H1 (cell line): ENCODE measurements around the gene DYNC2H1.

Source experiments
- BACH1 ChIP-seq: IDR thresholded peaks from 2 replicates; pipeline ENCODE4 v1.6.1; 2012; ENCODE audit warnings: low read length, improper control_type of control experiment
- CREB1 ChIP-seq: IDR thresholded peaks from 2 replicates; pipeline ENCODE4 v1.6.1; 2012; ENCODE audit warnings: inconsistent platforms
- FOSL1 ChIP-seq: IDR thresholded peaks from 2 replicates; pipeline ENCODE4 v1.6.1; 2011; ENCODE audit warnings: mild to moderate bottlenecking, low read depth, low read length, moderate library complexity; ENCODE audit not compliant: insufficient read depth
- JUN ChIP-seq: IDR thresholded peaks from 2 replicates; pipeline ENCODE4 v1.6.1; 2011; ENCODE audit warnings: low read depth, mild to moderate bottlenecking, improper control_type of control experiment, low read length
- KDM1A ChIP-seq: fragments of 200-600, 300-600 bp; sonication (generic); IDR thresholded peaks from 2 replicates; pipeline ENCODE4 v1.7.1; 2016; ENCODE audit warnings: mild to moderate bottlenecking, low read length, borderline replicate concordance
- MAFK ChIP-seq: IDR thresholded peaks from 2 replicates; pipeline ENCODE4 v1.6.1; 2012; ENCODE audit warnings: low read depth, mild to moderate bottlenecking, improper control_type of control experiment, low read length
- POLR2A ChIP-seq, 2 experiments: IDR thresholded peaks; 1 replicate in 1 of 2; 2 replicates in 1 of 2; pipeline ENCODE4 v1.6.1; 2011; ENCODE audit warnings: low read depth in 2 of 2, low read length in 2 of 2, mild to moderate bottlenecking in 2 of 2; ENCODE audit errors: control extremely low read depth in 1 of 2
- POLR2AphosphoS5 ChIP-seq: IDR thresholded peaks from 2 replicates; pipeline ENCODE4 v1.6.1; 2011; ENCODE audit warnings: low read depth, low read length
- RAD21 ChIP-seq, 2 experiments: IDR thresholded peaks in 1 of 2; conservative IDR thresholded peaks in 1 of 2; 2 replicates each; pipeline ENCODE4 v1.6.1; 2011; ENCODE audit warnings: low read depth in 2 of 2, low read length in 2 of 2, improper control_type of control experiment in 1 of 2, inconsistent platforms in 1 of 2, mild to moderate bottlenecking in 1 of 2, moderate library complexity in 1 of 2
- RXRA ChIP-seq: IDR thresholded peaks from 2 replicates; pipeline ENCODE4 v1.6.1; 2011; ENCODE audit warnings: low read depth, mild to moderate bottlenecking, low read length, moderate library complexity; ENCODE audit not compliant: insufficient read depth
- SUZ12 ChIP-seq: fragments of 200-600 bp; sonication (generic); IDR thresholded peaks from 2 replicates; pipeline ENCODE4 v1.6.1; 2012; ENCODE audit warnings: mild to moderate bottlenecking, inconsistent platforms, low read length, moderate library complexity, mixed read lengths
- TF ChIP-seq, protein P1 (sequence below), 3 experiments: IDR thresholded peaks; 1 replicate in 2 of 3; 2 replicates in 1 of 3; pipeline versions ENCODE4 v1.5.1 to v1.6.1; 2011; ENCODE audit warnings: low read length in 3 of 3, mild to moderate bottlenecking in 3 of 3, inconsistent platforms in 2 of 3, low read depth in 1 of 3, moderate library complexity in 1 of 3; ENCODE audit not compliant: insufficient read depth in 1 of 3; ENCODE audit errors: control extremely low read depth in 1 of 3

DNA sequence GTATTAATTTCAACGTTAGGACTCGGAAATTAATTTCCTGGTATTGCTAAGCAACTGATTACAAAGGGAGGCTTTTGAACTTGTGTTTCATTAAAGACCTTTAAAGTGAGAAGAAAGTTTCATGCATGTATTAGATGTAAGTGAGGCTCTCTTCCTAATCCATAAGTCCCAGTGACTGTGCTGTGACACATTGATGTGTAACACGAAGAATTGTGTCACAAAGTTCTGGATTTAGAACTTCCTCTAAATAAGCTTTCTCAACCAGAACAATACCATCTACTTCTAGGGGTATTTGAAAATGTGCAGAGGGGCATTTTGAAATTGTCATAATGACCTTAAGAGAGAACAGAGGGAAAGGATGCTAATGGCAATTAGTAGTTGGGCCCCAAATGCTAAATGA, 31.7 kb upstream of the DYNC2H1 start:
- TF ChIP-seq RXRA (no peak), MAFK (no peak), POLR2A (IDR thresholded peaks at IDR 0.05; ENCODE audit: control extremely low read depth in 1 of 2, low read depth in 2 of 2, low read length in 2 of 2) (no peak), SUZ12 (no peak), CREB1 (no peak), JUN (no peak), RAD21 (IDR thresholded peaks at IDR 0.05 in 1 of 2, conservative IDR thresholded peaks at IDR 0.05 in 1 of 2; ENCODE audit: low read depth in 2 of 2, low read length in 2 of 2) (no peak), BACH1 (no peak), FOSL1 (no peak), POLR2AphosphoS5 (no peak), KDM1A (no peak)
- TF ChIP-seq, protein P1, sequence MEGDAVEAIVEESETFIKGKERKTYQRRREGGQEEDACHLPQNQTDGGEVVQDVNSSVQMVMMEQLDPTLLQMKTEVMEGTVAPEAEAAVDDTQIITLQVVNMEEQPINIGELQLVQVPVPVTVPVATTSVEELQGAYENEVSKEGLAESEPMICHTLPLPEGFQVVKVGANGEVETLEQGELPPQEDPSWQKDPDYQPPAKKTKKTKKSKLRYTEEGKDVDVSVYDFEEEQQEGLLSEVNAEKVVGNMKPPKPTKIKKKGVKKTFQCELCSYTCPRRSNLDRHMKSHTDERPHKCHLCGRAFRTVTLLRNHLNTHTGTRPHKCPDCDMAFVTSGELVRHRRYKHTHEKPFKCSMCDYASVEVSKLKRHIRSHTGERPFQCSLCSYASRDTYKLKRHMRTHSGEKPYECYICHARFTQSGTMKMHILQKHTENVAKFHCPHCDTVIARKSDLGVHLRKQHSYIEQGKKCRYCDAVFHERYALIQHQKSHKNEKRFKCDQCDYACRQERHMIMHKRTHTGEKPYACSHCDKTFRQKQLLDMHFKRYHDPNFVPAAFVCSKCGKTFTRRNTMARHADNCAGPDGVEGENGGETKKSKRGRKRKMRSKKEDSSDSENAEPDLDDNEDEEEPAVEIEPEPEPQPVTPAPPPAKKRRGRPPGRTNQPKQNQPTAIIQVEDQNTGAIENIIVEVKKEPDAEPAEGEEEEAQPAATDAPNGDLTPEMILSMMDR (IDR thresholded peaks at IDR 0.05; ENCODE audit: control extremely low read depth in 1 of 3, insufficient read depth in 1 of 3, low read depth in 1 of 3, low read length in 3 of 3): no peak
